Measurements from ENCODE around the gene ATP2B3. TPM values are rescaled to one million over a fixed set of nuclear protein-coding genes. Genes with fewer than 3 reads are reported as not detected.

Gene ATP2B3
- total RNA-seq, 1 donor from 2014 or later: not detected

GRCh38 chrX:153631346-153631745, 113.9 kb downstream of the ATP2B3 start:
- intact Hi-C loops (cut with micrococcal nuclease): no loop called here
- no peaks in the 10 kb centered on the region for H3K9me3 Mint-ChIP-seq
- no peaks in the 10 kb centered on the region for H3K4me1 Mint-ChIP-seq (ENCODE audit: low read depth)
- no peak overlapping the region for H3K27ac Mint-ChIP-seq
- H3K27me3 Mint-ChIP-seq (ENCODE audit: low read depth): peaks cover 5% of the 10 kb centered on the region
- no peak for DNase-seq (ENCODE audit: low spot score)
- no peaks in the 10 kb centered on the region for H3K36me3 Mint-ChIP-seq (ENCODE audit: low read depth)
- no peak overlapping the region for H3K4me3 Mint-ChIP-seq (ENCODE audit: low read depth)

- intact Hi-C loops (cut with micrococcal nuclease): no loop called here
- no peaks in the 10 kb centered on the region for H3K9me3 Mint-ChIP-seq
Measured at GRCh38 chrX:153631907-153632594, 114.6 kb downstream of the ATP2B3 start.

More at GRCh38 chrX:153631907-153632594, 114.6 kb downstream of the ATP2B3 start:
- Mint-ChIP-seq H3K36me3 (ENCODE audit: low read depth) (no peaks in the 10 kb centered on the region), H3K27ac (no peak overlapping the region), H3K27me3 (ENCODE audit: low read depth) (peaks cover 5% of the 10 kb centered on the region), H3K4me1 (ENCODE audit: low read depth) (no peaks in the 10 kb centered on the region), H3K4me3 (ENCODE audit: low read depth) (no peak overlapping the region)
- DNase-seq (ENCODE audit: low spot score): no peak

Other genes with a start within 250 kb of the ATP2B3 start
- not detected in 2 replicates for gene PNMA6F, start 195.9 kb upstream of the ATP2B3 start, total RNA-seq
- 17.1 and 17.2 TPM in 2 replicates for gene ZNF275, start 183.5 kb upstream of the ATP2B3 start, total RNA-seq
- gene PNMA6E, start 116.3 kb upstream of the ATP2B3 start, total RNA-seq: not detected in 2 replicates
- 1.8 and 2.1 TPM in 2 replicates for gene ZFP92, start 106.2 kb upstream of the ATP2B3 start, total RNA-seq
- gene TREX2, start 71.6 kb upstream of the ATP2B3 start, total RNA-seq: 0.94 and 1.1 TPM in 2 replicates
- 58.2 and 62.0 TPM in 2 replicates for gene HAUS7, start 47.1 kb upstream of the ATP2B3 start, total RNA-seq
- not detected in 2 replicates for gene BGN, start 22.7 kb upstream of the ATP2B3 start, total RNA-seq
- gene CCNQ, start 81.5 kb downstream of the ATP2B3 start, total RNA-seq: 23.6 and 25.3 TPM in 2 replicates
- 0.11 and 0.16 TPM in 2 replicates for gene DUSP9, start 129.6 kb downstream of the ATP2B3 start, total RNA-seq
- 0.18 and 0.43 TPM in 2 replicates for gene PNCK, start 156.2 kb downstream of the ATP2B3 start, total RNA-seq
- 2.2 and 2.5 TPM in 2 replicates for gene SLC6A8, start 170.3 kb downstream of the ATP2B3 start, total RNA-seq
- 154 TPM in 2 replicates for gene BCAP31, start 206.7 kb downstream of the ATP2B3 start, total RNA-seq
- 8.8 and 10.1 TPM in 2 replicates for gene ABCD1, start 207.2 kb downstream of the ATP2B3 start, total RNA-seq
- gene PLXNB3, start 246.6 kb downstream of the ATP2B3 start, total RNA-seq: 0.62 and 0.91 TPM in 2 replicates

Measured in activated T-helper 2 cell treated with anti-CD3 and anti-CD28 coated beads, Interferon-gamma antibody, Interleukin-2, Interleukin-4, amounts not matched to agents 10 μg/mL and 5 μg/mL and 100 μg/mL, durations not matched to agents 14 hours and 24 hours and 36 hours (primary cell).